Neural progenitor cell (in vitro differentiated cells): ENCODE data around the gene NMS.

Source experiments
- EZH2 ChIP-seq: fragments of 200-600 bp; sonication (generic); IDR thresholded peaks from 2 replicates; pipeline ENCODE4 v1.6.1; 2017; ENCODE audit warnings: antibody characterized with exemption, mild to moderate bottlenecking, moderate library complexity
- TF ChIP-seq, protein P1 (sequence below): fragments of 200-600 bp; sonication (generic); IDR thresholded peaks from 2 replicates; pipeline ENCODE4 v1.5.1; 2017; ENCODE audit warnings: antibody characterized with exemption, mild to moderate bottlenecking

DNA sequence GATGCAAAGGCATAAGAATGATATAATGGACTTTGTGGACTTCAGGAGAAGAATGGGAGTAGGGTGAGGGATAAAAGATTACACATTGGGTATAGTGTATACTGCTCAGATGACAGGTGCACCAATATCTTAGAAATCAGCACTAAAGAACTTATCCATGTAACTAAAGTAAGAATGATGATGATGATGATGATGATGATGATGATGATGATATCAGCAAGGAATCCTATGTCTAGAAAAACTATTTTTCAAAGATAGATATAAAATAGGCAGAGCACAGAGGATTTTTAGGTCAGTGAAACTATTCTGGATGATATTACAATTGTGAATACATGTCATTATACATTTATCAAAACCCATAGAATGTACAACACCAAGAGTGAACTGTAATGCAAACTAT is 34.3 kb downstream of the NMS start:
- TF ChIP-seq, protein P1, sequence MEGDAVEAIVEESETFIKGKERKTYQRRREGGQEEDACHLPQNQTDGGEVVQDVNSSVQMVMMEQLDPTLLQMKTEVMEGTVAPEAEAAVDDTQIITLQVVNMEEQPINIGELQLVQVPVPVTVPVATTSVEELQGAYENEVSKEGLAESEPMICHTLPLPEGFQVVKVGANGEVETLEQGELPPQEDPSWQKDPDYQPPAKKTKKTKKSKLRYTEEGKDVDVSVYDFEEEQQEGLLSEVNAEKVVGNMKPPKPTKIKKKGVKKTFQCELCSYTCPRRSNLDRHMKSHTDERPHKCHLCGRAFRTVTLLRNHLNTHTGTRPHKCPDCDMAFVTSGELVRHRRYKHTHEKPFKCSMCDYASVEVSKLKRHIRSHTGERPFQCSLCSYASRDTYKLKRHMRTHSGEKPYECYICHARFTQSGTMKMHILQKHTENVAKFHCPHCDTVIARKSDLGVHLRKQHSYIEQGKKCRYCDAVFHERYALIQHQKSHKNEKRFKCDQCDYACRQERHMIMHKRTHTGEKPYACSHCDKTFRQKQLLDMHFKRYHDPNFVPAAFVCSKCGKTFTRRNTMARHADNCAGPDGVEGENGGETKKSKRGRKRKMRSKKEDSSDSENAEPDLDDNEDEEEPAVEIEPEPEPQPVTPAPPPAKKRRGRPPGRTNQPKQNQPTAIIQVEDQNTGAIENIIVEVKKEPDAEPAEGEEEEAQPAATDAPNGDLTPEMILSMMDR, result no peak
- no peak for TF ChIP-seq EZH2
